CD14-positive monocyte (primary cell): ENCODE measurements around the gene SNRPA1. TPM values are rescaled to one million over a fixed set of nuclear protein-coding genes. Genes with fewer than 3 reads are reported as not detected.

Experiments
- DNase-seq, 3 donors: peaks; one replicate each; pipeline ENCODE4 v3.0.0-alpha.2; 2011 to 2022
- H2AFZ ChIP-seq: 2 replicates; pipeline ENCODE4 v1.6.0; 2012; ENCODE audit warnings: mild to moderate bottlenecking, low read depth, low read length, inconsistent platforms; ENCODE audit not compliant: insufficient read depth, poor library complexity, severe bottlenecking
- H3K27ac ChIP-seq, 2 donors: 1 replicate in 1 of 2; 2 replicates in 1 of 2; pipeline ENCODE4 v1.5.1; 2012 to 2013; ENCODE audit warnings: low read length in 2 of 2, control low read depth in 1 of 2, inconsistent platforms in 1 of 2, low read depth in 1 of 2, mild to moderate bottlenecking in 1 of 2
- H3K27me3 ChIP-seq, 2 donors: one replicate each; pipeline versions ENCODE4 v1.6.0 to v1.6.1; 2011 to 2013; ENCODE audit warnings: low read length in 2 of 2; ENCODE audit not compliant: control insufficient read depth in 2 of 2, insufficient read depth in 2 of 2
- H3K36me3 ChIP-seq, 2 donors: replicated peaks in 1 of 2; 1 replicate in 1 of 2; 2 replicates in 1 of 2; pipeline versions ENCODE4 v1.5.1 to v1.6.1; 2012 to 2013; ENCODE audit warnings: low read length in 2 of 2, control low read depth in 1 of 2, inconsistent platforms in 1 of 2, mild to moderate bottlenecking in 1 of 2; ENCODE audit not compliant: insufficient read depth in 2 of 2, control insufficient read depth in 1 of 2
- H3K4me1 ChIP-seq, 2 donors: 1 replicate in 1 of 2; 2 replicates in 1 of 2; pipeline versions ENCODE4 v1.5.1 to v1.6.1; 2012 to 2013; ENCODE audit warnings: low read length in 2 of 2, control low read depth in 1 of 2, inconsistent platforms in 1 of 2, mild to moderate bottlenecking in 1 of 2, moderate library complexity in 1 of 2; ENCODE audit not compliant: insufficient read depth in 2 of 2, control insufficient read depth in 1 of 2
- H3K4me2 ChIP-seq: replicated peaks from 2 replicates; pipeline ENCODE3; 2012; ENCODE audit warnings: low read length, moderate library complexity, mild to moderate bottlenecking; ENCODE audit not compliant: poor library complexity, severe bottlenecking; ENCODE audit errors: extremely low read depth
- H3K4me3 ChIP-seq, 3 experiments: fragments of 200-600 bp in 1 of 3; sonication (generic) in 1 of 3; replicated peaks in 1 of 3; 1 replicate in 2 of 3; 2 replicates in 1 of 3; pipeline ENCODE4 v1.5.1; 2011 to 2013; ENCODE audit warnings: low read length in 3 of 3, mild to moderate bottlenecking in 3 of 3, control low read depth in 2 of 3, low read depth in 2 of 3, inconsistent platforms in 1 of 3, moderate library complexity in 1 of 3
- H3K79me2 ChIP-seq: 2 replicates; pipeline ENCODE4 v1.6.0; 2012; ENCODE audit warnings: mild to moderate bottlenecking, control low read depth, inconsistent platforms, low read length, moderate library complexity; ENCODE audit not compliant: insufficient read depth
- H3K9ac ChIP-seq: 2 replicates; pipeline ENCODE4 v1.6.0; 2017; ENCODE audit warnings: low read length, mild to moderate bottlenecking; ENCODE audit not compliant: insufficient read depth, poor library complexity, severe bottlenecking
- H3K9me3 ChIP-seq, 2 donors: replicated peaks in 1 of 2; 1 replicate in 1 of 2; 2 replicates in 1 of 2; pipeline versions ENCODE4 v1.5.1 to v1.6.1; 2012 to 2013; ENCODE audit warnings: low read length in 2 of 2, control low read depth in 1 of 2; ENCODE audit not compliant: control insufficient read depth in 1 of 2, insufficient read depth in 1 of 2
- H4K20me1 ChIP-seq: 2 replicates; pipeline ENCODE4 v1.6.0; 2012; ENCODE audit warnings: mild to moderate bottlenecking, low read length, control low read depth, moderate library complexity; ENCODE audit not compliant: insufficient read depth
- H3K27ac Mint-ChIP-seq, 7 donors: one replicate each; pipeline ENCODE4 v1.8.0; 2020; ENCODE audit warnings: mild to moderate bottlenecking in 7 of 7, mixed read lengths in 7 of 7, moderate library complexity in 6 of 7, inconsistent platforms in 2 of 7
- H3K27me3 Mint-ChIP-seq, 3 donors: one replicate each; pipeline ENCODE4 v1.8.0; 2021 to 2022; ENCODE audit warnings: low read depth in 3 of 3, mild to moderate bottlenecking in 3 of 3, mixed read lengths in 3 of 3, moderate library complexity in 3 of 3, inconsistent platforms in 1 of 3
- H3K36me3 Mint-ChIP-seq, 2 donors: one replicate each; pipeline ENCODE4 v1.8.0; 2020; ENCODE audit warnings: mixed read lengths in 2 of 2, inconsistent platforms in 1 of 2, mild to moderate bottlenecking in 1 of 2
- H3K4me1 Mint-ChIP-seq: one replicate; pipeline ENCODE4 v1.8.0; 2020; ENCODE audit warnings: mild to moderate bottlenecking, mixed read lengths
- H3K4me3 Mint-ChIP-seq, 2 donors: one replicate each; pipeline ENCODE4 v1.8.0; 2020; ENCODE audit warnings: mild to moderate bottlenecking in 2 of 2, mixed read lengths in 2 of 2, moderate library complexity in 1 of 2
- H3K9me3 Mint-ChIP-seq, 7 donors: one replicate each; pipeline ENCODE4 v1.8.0; 2020 to 2022; ENCODE audit warnings: mixed read lengths in 7 of 7, mild to moderate bottlenecking in 6 of 7, moderate library complexity in 6 of 7, inconsistent platforms in 2 of 7
- CTCF ChIP-seq: fragments of 200-600 bp; IDR thresholded peaks from one replicate; pipeline ENCODE4 v1.8.0; 2022; ENCODE audit warnings: antibody characterized with exemption, mild to moderate bottlenecking
- WGBS: methylation state at CpG from one replicate; pipeline ENCODE4 v1.1.5; 2013; ENCODE audit warnings: missing lambda C conversion rate; ENCODE audit not compliant: insufficient coverage; 5-methylcytosine and 5-hydroxymethylcytosine counted together
- intact Hi-C, 2 donors: fragments of 100-400 bp; cut with micrococcal nuclease; formaldehyde crosslinking; loops; one replicate each; pipeline versions ENCODE4 v1.15.0 to v1.15.1; 2023
- polyA plus RNA-seq, 3 donors: library from polyadenylated mRNA; depleted of rRNA in 1 of 3; unstranded in 2 of 3; stranded (reverse) in 1 of 3; fragments of 300-500 nt in 2 of 3; fragments of >200 nt in 1 of 3; fragmentation: Illumina TruSeq in 2 of 3; gene quantifications; 1 replicate in 2 of 3; 2 replicates in 1 of 3; pipeline ENCODE4 v1.2.3, GENCODE V29; 2012 to 2021

Gene SNRPA1
- polyA plus RNA-seq, 3 donors: 23.8 to 65.5 (median 35.4) TPM

GRCh38 chr15:101242999-101243336 is 52.1 kb downstream of the SNRPA1 start:
- Mint-ChIP-seq H3K36me3 (peaks cover 6 to 28% of the 10 kb centered on the region in 2 donors), H3K4me3 (peak overlapping the region; percentile 70 to 76)
- H2AFZ ChIP-seq: no peak overlapping the region

More at GRCh38 chr15:101242999-101243336, 52.1 kb downstream of the SNRPA1 start:
- no peak for TF ChIP-seq CTCF
- H3K4me3 ChIP-seq: peak overlapping the region in 2 of 3 experiments; percentile 33 to 69
- Mint-ChIP-seq H3K27me3 (peaks cover 0 to 4% (median 0%) of the 10 kb centered on the region in 3 donors), H3K4me1 (peaks cover 96% of the 10 kb centered on the region), H3K27ac (peak overlapping the region; percentile 89 to 97 (median 96)), H3K9me3 (no peaks in the 10 kb centered on the region)
- peaks cover 46% of the 10 kb centered on the region for H4K20me1 ChIP-seq
- peaks cover 0 to under 1% of the 10 kb centered on the region in 2 donors for H3K36me3 ChIP-seq
- peaks cover 98% of the 10 kb centered on the region for H3K79me2 ChIP-seq
- peaks cover 99 to 100% of the 10 kb centered on the region in 2 donors for H3K4me1 ChIP-seq
- intact Hi-C loops: loop anchor here (1.0 to 5.0 kb wide), 3 partner anchors 7 to 51 kb away; no protein-coding TSS in a partner anchor
- DNase-seq: no peak
- H3K4me2 ChIP-seq: peak overlapping the region; percentile 72
- H3K9me3 ChIP-seq: no peaks in the 10 kb centered on the region
- peak overlapping the region; percentile 87 for H3K27ac ChIP-seq
- no CpG with 5 or more reads among the region's 6 CpGs for WGBS
- peak overlapping the region; percentile 43 for H3K9ac ChIP-seq
- no peaks in the 10 kb centered on the region for H3K27me3 ChIP-seq
